22Rv1 (cell line): ENCODE results near the gene GABRR1.

Experiments used
- ZFX ChIP-seq: fragments of 450-650 bp; IDR thresholded peaks from 2 replicates; pipeline ENCODE4 v1.6.1; 2017; ENCODE audit warnings: antibody characterized with exemption, borderline replicate concordance
- TF ChIP-seq, protein P1 (sequence below): fragments of 450-650 bp; IDR thresholded peaks from 2 replicates; pipeline ENCODE4 v1.5.1; 2017; ENCODE audit warnings: mild to moderate bottlenecking

DNA sequence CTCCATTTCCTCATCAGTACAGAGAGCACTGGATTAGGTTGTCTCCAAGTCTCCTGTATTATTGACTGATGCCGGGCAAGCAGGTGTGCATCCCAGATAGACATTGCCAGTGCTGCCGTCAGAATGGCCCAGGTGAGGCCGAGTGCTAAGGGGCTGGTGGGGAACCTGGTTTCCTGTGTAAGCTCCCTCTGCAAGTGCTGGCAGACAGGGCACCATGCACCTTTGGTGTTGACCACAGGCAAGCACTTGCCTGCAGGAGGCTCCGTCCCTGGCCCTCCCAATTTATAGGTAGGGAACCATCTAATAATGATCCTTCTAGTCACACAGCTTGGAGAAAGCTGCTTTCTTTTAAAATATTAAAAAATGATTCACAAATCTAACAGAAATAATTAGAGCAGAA lies 747 bp downstream of the GABRR1 start:
- TF ChIP-seq, protein P1, sequence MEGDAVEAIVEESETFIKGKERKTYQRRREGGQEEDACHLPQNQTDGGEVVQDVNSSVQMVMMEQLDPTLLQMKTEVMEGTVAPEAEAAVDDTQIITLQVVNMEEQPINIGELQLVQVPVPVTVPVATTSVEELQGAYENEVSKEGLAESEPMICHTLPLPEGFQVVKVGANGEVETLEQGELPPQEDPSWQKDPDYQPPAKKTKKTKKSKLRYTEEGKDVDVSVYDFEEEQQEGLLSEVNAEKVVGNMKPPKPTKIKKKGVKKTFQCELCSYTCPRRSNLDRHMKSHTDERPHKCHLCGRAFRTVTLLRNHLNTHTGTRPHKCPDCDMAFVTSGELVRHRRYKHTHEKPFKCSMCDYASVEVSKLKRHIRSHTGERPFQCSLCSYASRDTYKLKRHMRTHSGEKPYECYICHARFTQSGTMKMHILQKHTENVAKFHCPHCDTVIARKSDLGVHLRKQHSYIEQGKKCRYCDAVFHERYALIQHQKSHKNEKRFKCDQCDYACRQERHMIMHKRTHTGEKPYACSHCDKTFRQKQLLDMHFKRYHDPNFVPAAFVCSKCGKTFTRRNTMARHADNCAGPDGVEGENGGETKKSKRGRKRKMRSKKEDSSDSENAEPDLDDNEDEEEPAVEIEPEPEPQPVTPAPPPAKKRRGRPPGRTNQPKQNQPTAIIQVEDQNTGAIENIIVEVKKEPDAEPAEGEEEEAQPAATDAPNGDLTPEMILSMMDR = no peak
- TF ChIP-seq ZFX = no peak
